GM19452 (cell line): ENCODE data around the gene FAM229B.
"Not testable (repeated sequence)": the region's sequence is repeated elsewhere in the genome, so short reads cannot be mapped to it uniquely, and the experiment has no call there.

Source experiments
- ATAC-seq: cut with Tn5 transposase; IDR thresholded peaks from one replicate; pipeline ENCODE4 v1.9.1; 2021; ENCODE audit not compliant: unreplicated experiment

FAM229B gene

DNA sequence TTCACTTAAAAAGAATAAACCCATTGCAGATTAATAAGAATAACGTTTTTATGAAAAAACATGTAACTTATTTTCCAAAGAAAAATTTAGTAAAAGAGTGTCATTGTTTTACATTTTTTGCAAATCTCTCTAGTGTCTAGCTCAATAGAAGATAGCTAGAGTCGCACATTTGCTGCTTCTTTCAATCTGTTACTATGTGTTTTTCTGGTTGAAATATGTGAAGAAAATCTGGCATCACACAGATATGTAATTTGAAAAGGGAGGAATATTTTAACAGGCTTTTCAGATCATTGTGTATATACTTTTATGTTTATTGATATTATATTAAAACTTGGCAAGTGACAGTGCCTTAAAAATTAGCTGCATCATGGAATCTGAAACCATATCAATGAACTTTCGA, 24.4 kb upstream of the FAM229B start:
- no peak for ATAC-seq

GRCh38 chr6:112065426-112065986, 21.9 kb upstream of the FAM229B start:
- ATAC-seq: no peak

- ATAC-seq: no peak
Measured at GRCh38 chr6:112066606-112067005, 20.8 kb upstream of the FAM229B start.

DNA sequence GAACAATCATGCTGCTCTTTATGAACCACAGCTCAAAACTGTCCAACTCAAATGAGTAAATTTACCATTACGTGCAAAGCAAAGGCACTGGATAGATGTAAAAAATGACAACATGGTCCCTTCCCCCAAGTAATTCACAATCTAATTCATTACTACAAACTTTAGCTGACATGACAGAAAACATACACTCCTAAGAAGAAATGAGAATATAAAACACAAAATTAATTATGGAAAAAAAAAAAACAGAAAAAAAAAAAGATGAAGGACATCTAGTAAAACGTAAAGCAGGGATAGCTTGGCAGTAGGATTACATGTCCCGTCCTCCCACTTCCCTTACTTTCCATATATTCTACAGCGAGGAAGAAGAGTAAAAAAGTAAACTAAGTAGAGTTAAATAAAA, 5.8 kb upstream of the FAM229B start:
- ATAC-seq: no peak

- no peak for ATAC-seq
Measured at GRCh38 chr6:112085286-112086065, 1.9 kb upstream of the FAM229B start.

DNA sequence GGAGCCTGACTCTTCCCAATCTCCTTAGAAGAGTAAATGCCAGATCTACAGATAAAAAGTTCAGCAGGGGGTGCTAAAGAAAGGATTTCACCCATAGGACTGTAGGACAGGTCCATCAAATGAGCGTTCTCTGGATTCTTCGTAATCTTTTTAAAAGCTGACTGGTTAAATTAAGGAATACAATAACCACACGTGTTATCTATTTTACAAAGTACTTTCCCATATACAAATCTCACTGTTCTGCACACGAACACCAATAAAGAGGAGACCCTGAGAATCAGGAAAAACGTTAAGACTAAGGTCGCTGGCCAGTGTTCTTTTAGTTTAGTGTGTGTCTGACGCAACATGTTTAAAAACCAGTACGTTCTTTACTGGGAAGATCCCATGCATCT, 651 bp upstream of the FAM229B start:
- ATAC-seq: peak; percentile 20

GRCh38 chr6:112087916-112088315, 525 bp downstream of the FAM229B start:
- no peak for ATAC-seq

DNA sequence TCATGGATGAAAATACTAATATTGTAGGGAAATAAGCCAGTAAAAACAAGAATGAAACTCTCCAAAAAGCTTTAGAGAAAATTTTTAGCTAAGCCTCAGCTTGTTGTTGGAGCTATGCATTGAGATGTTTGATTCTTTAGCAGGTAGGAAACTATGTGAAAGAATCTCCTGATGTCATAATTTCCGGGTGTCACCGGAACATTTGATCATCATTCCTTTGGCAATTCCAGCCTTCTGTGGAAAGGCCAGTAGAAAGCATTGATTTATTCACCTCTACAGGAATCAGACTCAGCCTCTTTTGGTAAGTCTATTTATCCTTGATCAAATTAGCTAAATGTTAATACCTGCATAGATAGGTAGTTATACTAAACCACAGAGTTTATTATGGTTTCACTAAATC, 9.5 kb downstream of the FAM229B start:
- no peak for ATAC-seq

GRCh38 chr6:112100561-112100960, 13.2 kb downstream of the FAM229B start:
- ATAC-seq: no peak

DNA sequence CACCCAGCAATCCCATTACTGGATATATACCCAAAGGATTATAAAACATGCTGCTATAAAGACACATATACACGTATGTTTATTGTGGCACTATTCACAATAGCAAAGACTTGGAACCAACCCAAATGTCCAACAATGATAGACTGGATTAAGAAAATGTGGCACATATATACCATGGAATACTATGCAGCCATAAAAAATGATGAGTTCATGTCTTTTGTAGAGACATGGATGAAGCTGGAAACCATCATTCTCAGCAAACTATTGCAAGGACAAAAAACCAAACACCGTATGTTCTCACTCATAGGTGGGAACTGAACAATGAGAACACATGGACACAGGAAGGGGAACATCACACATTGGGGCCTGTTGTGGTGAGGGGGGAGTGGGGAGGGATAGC, 18.6 kb downstream of the FAM229B start:
- not testable (repeated sequence) for ATAC-seq

GRCh38 chr6:112106562-112106961, 19.2 kb downstream of the FAM229B start:
- ATAC-seq: no peak

DNA sequence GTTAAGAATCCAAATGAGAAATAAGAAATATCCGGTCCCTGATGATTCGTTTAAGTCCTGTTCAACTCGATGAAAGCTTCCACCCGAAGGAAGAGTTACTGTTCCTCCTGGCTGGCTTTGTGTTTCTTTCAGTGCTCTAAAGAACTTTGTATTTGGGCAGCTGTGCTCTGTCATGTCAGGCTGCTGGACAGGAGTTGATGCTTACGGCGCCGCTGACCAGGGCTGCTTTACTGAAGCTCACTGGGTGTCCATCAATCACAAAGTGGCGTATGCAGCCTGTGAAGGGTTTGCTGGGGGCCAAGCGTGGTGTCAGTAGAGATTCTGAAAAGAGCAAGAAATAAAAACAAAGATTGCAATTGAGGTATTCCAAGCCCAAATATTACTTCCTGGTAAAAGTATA, 21.9 kb downstream of the FAM229B start:
- no peak for ATAC-seq

- no peak for ATAC-seq
Measured at GRCh38 chr6:112113431-112113830, 26.0 kb downstream of the FAM229B start.

- ATAC-seq: no peak
Measured at GRCh38 chr6:112113918-112114317, 26.5 kb downstream of the FAM229B start.

DNA sequence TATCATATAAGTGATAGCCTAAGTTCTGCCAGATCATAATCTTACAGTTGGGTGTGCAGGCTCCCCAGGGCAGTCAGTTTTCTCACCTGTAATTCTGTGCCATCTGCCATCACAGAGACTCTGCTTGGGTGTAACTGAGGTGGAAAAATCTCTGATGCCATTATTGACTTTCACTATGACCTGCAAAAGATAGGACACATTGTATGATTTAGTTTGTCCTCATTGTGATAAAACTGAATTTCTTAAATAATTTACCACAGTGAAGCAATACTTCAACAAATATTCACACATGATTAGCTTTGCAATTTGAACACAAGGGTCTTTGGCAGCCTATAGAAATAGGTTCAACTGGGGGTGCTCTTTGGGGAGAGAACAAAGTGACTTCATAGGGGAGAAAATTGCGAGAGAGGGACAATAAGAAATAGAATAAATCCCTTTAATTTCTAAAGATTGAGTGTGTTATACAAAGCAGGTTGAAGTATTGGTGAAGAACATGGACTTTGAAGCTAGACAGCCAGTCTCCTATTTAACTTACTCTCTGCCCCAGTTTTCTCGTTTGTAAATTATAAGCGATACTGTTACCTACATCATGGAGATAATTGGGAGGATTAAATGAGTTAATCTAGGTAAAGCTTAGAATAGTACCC, 27.3 kb downstream of the FAM229B start:
- no peak for ATAC-seq

DNA sequence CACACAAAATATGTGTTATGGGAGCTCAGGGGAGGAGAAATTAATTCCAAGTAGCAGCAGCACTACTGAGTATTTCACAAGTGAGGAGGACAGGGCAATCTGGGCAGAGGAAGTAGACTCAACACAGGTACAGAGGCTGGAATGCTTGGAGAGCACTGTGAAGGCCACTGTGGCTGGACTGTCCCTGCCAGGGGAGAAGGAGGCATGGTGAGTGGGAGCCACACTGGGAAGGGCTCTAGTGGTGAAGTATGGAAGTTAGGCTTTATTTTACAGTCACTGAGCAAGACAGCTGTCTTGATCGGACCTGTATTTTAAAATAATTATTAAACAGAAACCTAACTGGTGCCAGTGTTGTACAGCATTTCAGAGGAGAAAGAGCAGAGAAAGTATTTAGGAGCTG, 28.8 kb downstream of the FAM229B start:
- no peak for ATAC-seq

DNA sequence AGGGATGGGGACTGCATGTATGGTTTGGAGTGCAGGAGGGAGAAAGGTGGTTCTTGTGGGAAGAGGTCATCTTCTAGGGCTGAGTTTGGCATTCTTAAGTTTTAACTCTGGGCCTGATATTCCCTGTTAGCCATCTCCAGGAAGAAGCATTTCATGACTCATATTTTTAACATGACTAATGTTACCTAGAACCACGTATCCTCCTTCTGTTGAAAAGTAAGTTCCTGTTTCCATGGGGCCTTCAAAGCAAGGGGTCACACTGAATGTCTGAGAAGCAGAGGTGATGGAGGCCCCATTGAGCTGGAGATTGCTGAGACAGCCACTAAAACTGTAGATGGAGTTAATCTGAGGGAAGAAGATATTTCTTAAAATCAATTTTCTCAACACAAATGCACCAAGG, 30.2 kb downstream of the FAM229B start:
- ATAC-seq: no peak

DNA sequence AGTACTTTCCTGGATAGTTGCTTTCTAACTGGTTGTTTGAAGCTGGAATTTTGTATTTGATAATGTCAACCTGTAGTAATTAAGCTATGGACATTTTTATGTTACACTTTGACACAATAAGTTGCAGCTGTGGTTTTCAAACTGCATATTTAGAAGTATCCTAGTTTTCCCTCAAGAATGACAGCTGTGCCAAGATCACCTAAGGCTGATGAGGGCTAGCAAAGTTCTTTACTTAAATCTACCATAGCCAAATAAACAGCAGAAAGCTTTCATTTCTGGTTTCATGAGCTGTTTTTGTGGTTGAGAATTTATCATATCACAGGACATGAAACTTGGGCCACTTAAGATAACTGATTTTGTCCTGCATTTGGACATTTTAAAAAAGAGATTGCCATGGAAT, 30.6 kb downstream of the FAM229B start:
- ATAC-seq: no peak

DNA sequence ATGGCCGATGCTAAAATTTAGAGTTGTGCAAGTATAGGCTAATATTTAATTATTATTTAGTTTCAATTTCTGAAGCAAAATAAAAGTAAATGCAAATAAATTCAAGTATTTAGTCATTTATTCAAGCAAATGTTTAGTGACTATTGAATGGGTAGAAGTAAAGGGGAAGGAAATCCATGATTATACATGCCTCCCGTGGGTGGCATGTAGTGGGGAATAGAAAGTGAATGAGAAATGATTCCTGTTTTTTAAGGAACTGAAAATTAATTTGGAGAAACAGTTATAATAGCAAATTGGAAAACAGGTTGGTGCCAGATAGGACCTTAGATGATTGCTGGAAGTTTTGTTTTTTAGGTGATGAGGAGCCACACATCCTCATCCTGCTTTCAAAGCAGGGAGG, 35.4 kb downstream of the FAM229B start:
- no peak for ATAC-seq

GRCh38 chr6:112123982-112124381, 36.6 kb downstream of the FAM229B start:
- no peak for ATAC-seq

- ATAC-seq: no peak
Measured at GRCh38 chr6:112128208-112128607, 40.8 kb downstream of the FAM229B start.

GRCh38 chr6:112130878-112131277, 43.5 kb downstream of the FAM229B start:
- ATAC-seq: no peak
